Ishikawa (cell line): ENCODE data around the gene DSCAML1.

ENCODE experiments used
- EGR1 ChIP-seq: IDR thresholded peaks from 2 replicates; pipeline ENCODE4 v1.6.1; 2012
- EP300 ChIP-seq: IDR thresholded peaks from 2 replicates; pipeline ENCODE4 v1.6.1; 2012; ENCODE audit warnings: borderline replicate concordance
- FOXM1 ChIP-seq: IDR thresholded peaks from 2 replicates; pipeline ENCODE4 v1.6.1; 2012; ENCODE audit warnings: low read depth, borderline replicate concordance
- NFIC ChIP-seq: IDR thresholded peaks from 2 replicates; pipeline ENCODE4 v1.6.1; 2012
- RAD21 ChIP-seq: IDR thresholded peaks from 2 replicates; pipeline ENCODE4 v1.6.1; 2012; ENCODE audit warnings: low read depth
- TAF1 ChIP-seq: IDR thresholded peaks from 2 replicates; pipeline ENCODE4 v1.6.1; 2012; ENCODE audit warnings: low read depth, mild to moderate bottlenecking
- TCF12 ChIP-seq: IDR thresholded peaks from 2 replicates; pipeline ENCODE4 v1.6.1; 2012; ENCODE audit warnings: low read depth
- TEAD4 ChIP-seq: IDR thresholded peaks from 2 replicates; pipeline ENCODE4 v1.6.1; 2012
- YY1 ChIP-seq: IDR thresholded peaks from 2 replicates; pipeline ENCODE4 v1.6.1; 2012; ENCODE audit warnings: low read depth
- ZBTB7A ChIP-seq: IDR thresholded peaks from 2 replicates; pipeline ENCODE4 v1.6.1; 2012; ENCODE audit warnings: low read depth
- TF ChIP-seq, protein P1 (sequence below): IDR thresholded peaks from 2 replicates; pipeline ENCODE4 v1.6.1; 2012
- TF ChIP-seq, protein P2 (sequence below): IDR thresholded peaks from 2 replicates; pipeline ENCODE4 v1.6.1; 2012; ENCODE audit warnings: low read depth, mild to moderate bottlenecking
- TF ChIP-seq, protein P3 (sequence below): IDR thresholded peaks from 2 replicates; pipeline ENCODE4 v1.6.1; 2012

DNA sequence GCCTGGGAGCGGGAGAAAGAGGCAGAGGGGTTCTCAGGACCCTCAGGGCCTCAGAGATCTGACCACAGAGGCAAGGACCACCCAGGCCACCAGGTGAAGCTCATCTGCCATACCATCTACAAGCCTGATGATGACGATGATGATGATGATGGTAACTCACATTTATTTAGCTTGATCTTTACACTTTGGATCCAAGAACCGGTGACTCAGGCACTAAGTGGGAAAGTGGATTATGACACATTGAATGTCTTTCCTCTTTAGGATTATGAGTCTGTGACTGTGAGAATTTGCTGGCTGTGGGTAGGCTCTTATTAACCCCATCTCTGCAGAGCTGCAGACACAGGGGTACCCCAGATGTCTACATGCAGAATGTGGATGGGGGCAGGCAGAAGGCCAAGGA is 110.3 kb downstream of the DSCAML1 start:
- TF ChIP-seq RAD21 = no peak
- no peak for TF ChIP-seq YY1
- no peak for TF ChIP-seq NFIC
- no peak for TF ChIP-seq TEAD4
- TF ChIP-seq, protein P1, sequence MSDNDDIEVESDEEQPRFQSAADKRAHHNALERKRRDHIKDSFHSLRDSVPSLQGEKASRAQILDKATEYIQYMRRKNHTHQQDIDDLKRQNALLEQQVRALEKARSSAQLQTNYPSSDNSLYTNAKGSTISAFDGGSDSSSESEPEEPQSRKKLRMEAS = no peak
- TF ChIP-seq EP300 = no peak
- TF ChIP-seq, protein P2, sequence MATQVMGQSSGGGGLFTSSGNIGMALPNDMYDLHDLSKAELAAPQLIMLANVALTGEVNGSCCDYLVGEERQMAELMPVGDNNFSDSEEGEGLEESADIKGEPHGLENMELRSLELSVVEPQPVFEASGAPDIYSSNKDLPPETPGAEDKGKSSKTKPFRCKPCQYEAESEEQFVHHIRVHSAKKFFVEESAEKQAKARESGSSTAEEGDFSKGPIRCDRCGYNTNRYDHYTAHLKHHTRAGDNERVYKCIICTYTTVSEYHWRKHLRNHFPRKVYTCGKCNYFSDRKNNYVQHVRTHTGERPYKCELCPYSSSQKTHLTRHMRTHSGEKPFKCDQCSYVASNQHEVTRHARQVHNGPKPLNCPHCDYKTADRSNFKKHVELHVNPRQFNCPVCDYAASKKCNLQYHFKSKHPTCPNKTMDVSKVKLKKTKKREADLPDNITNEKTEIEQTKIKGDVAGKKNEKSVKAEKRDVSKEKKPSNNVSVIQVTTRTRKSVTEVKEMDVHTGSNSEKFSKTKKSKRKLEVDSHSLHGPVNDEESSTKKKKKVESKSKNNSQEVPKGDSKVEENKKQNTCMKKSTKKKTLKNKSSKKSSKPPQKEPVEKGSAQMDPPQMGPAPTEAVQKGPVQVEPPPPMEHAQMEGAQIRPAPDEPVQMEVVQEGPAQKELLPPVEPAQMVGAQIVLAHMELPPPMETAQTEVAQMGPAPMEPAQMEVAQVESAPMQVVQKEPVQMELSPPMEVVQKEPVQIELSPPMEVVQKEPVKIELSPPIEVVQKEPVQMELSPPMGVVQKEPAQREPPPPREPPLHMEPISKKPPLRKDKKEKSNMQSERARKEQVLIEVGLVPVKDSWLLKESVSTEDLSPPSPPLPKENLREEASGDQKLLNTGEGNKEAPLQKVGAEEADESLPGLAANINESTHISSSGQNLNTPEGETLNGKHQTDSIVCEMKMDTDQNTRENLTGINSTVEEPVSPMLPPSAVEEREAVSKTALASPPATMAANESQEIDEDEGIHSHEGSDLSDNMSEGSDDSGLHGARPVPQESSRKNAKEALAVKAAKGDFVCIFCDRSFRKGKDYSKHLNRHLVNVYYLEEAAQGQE = no peak
- no peak for TF ChIP-seq FOXM1
- TF ChIP-seq EGR1 = no peak
- TF ChIP-seq, protein P3, sequence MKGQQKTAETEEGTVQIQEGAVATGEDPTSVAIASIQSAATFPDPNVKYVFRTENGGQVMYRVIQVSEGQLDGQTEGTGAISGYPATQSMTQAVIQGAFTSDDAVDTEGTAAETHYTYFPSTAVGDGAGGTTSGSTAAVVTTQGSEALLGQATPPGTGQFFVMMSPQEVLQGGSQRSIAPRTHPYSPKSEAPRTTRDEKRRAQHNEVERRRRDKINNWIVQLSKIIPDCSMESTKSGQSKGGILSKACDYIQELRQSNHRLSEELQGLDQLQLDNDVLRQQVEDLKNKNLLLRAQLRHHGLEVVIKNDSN = no peak
- no peak for TF ChIP-seq ZBTB7A
- no peak for TF ChIP-seq TAF1
- no peak for TF ChIP-seq TCF12
